K562 (cell line): Measurements from ENCODE around the gene PLAAT4. TPM values are rescaled to one million over a fixed set of nuclear protein-coding genes. Genes with fewer than 3 reads are reported as not detected.

Experiments used
- ATAC-seq: fragments of 200-7000 bp; cut with Tn5 transposase; 3 replicates; pipeline ENCODE4 v1.9.1; 2020; ENCODE audit warnings: moderate library complexity
- BruUV-seq: library from RNA; stranded (reverse); fragments of 400-500 nt; replicated peaks from 2 replicates; lab custom pipeline; 2021; lab: Mats Ljungman, UMichigan
- CTCF ChIA-PET: fragments of 300-600 bp; formaldehyde crosslinking; extraction: SDS; loops from one replicate; lab custom pipeline; 2021; ENCODE audit warnings: low intra/inter-chr PET ratio; lab: Yijun Ruan, JAX
- POLR2A ChIA-PET: fragments of 300-600, 350-650 bp; sonication (Branson Sonifier 250); formaldehyde crosslinking; extraction: SDS; loops from one replicate; lab custom pipeline; 2021; ENCODE audit warnings: antibody characterized with exemption, inconsistent platforms; lab: Yijun Ruan, JAX
- DNase-seq, 4 experiments: peaks; one replicate each; pipeline versions ENCODE4 v3.0.0 to v3.0.0-alpha.2; 2011 to 2018; ENCODE audit warnings: low spot score in 3 of 4, mixed read lengths in 3 of 4; ENCODE audit errors: extremely low read depth in 1 of 4
- FAIRE-seq: peaks from 2 replicates; lab custom pipeline; 2011; peaks lifted over from hg19 to GRCh38; lab: Jason Lieb, UNC
- H2AFZ ChIP-seq: 2 replicates; pipeline ENCODE4 v1.6.0; 2011; ENCODE audit warnings: low read depth, low read length, control low read depth, inconsistent platforms
- H3K27ac ChIP-seq: fragments of 200-600 bp; 3 replicates; pipeline ENCODE4 v1.8.0; 2011; ENCODE audit warnings: low read depth, mild to moderate bottlenecking, control low read depth, inconsistent platforms, low read length, moderate library complexity, mixed read lengths; ENCODE audit errors: extremely low read depth
- H3K27me3 ChIP-seq, 2 experiments: fragments of 300-600 bp in 1 of 2; 2 replicates in 1 of 2; 3 replicates in 1 of 2; pipeline versions ENCODE4 v1.6.0 to v1.8.0; 2011; ENCODE audit warnings: inconsistent platforms in 2 of 2, low read length in 2 of 2, mild to moderate bottlenecking in 1 of 2, mixed read lengths in 1 of 2, moderate library complexity in 1 of 2; ENCODE audit not compliant: control insufficient read depth in 2 of 2, insufficient read depth in 2 of 2
- H3K36me3 ChIP-seq: fragments of 300-600 bp; 3 replicates; pipeline ENCODE4 v1.8.0; 2011; ENCODE audit warnings: mild to moderate bottlenecking, low read length, inconsistent platforms; ENCODE audit not compliant: control insufficient read depth, insufficient read depth
- H3K4me1 ChIP-seq, 2 experiments: fragments of 200-600 bp in 1 of 2; replicated peaks in 1 of 2; 2 replicates in 1 of 2; 3 replicates in 1 of 2; pipeline versions ENCODE4 v1.5.1 to v1.8.0; 2011; ENCODE audit warnings: inconsistent platforms in 2 of 2, low read length in 2 of 2, mild to moderate bottlenecking in 1 of 2, mixed read lengths in 1 of 2, moderate library complexity in 1 of 2; ENCODE audit not compliant: control insufficient read depth in 2 of 2, insufficient read depth in 2 of 2
- H3K4me2 ChIP-seq: 2 replicates; pipeline ENCODE4 v1.6.1; 2011; ENCODE audit warnings: low read length, control low read depth, inconsistent platforms, mixed read lengths; ENCODE audit not compliant: insufficient read depth
- H3K4me3 ChIP-seq: fragments of 200-600 bp; sonication (generic), shearing (Covaris generic); 2 replicates; pipeline ENCODE4 v1.5.1; 2016; ENCODE audit warnings: control low read depth, inconsistent platforms
- H3K79me2 ChIP-seq: fragments of 200-600 bp; 3 replicates; pipeline ENCODE4 v1.8.0; 2011; ENCODE audit warnings: low read length, inconsistent platforms; ENCODE audit not compliant: control insufficient read depth, insufficient read depth
- H3K9ac ChIP-seq, 2 experiments: 2 replicates each; pipeline versions ENCODE4 v1.6.0 to v1.6.1; 2011; ENCODE audit warnings: low read depth in 2 of 2, low read length in 2 of 2, control low read depth in 1 of 2, inconsistent platforms in 1 of 2, mild to moderate bottlenecking in 1 of 2, mixed read lengths in 1 of 2; ENCODE audit not compliant: insufficient read depth in 1 of 2
- H3K9me1 ChIP-seq: one replicate; pipeline ENCODE4 v1.6.0; 2011; ENCODE audit warnings: inconsistent platforms, mild to moderate bottlenecking, low read length, moderate library complexity; ENCODE audit not compliant: control insufficient read depth, insufficient read depth
- H3K9me3 ChIP-seq: replicated peaks from 2 replicates; pipeline ENCODE4 v1.5.1; 2011; ENCODE audit warnings: low read depth, low read length, inconsistent platforms; ENCODE audit not compliant: control insufficient read depth, insufficient read depth
- H4K20me1 ChIP-seq: replicated peaks from 2 replicates; pipeline ENCODE4 v1.6.1; 2011; ENCODE audit warnings: low read length, inconsistent platforms, mixed read lengths; ENCODE audit not compliant: control insufficient read depth, insufficient read depth
- BRF2 ChIP-seq: IDR thresholded peaks from 3 replicates; pipeline ENCODE4 v1.6.1; 2011; ENCODE audit warnings: borderline replicate concordance, mild to moderate bottlenecking; ENCODE audit not compliant: insufficient read length, insufficient read depth
- CHCHD3 ChIP-seq: fragments of 250-450 bp; sonication (Bioruptor Pico); IDR thresholded peaks from 2 replicates; pipeline ENCODE4 v2.1.2; 2022; ENCODE audit warnings: mild to moderate bottlenecking
- E2F8 ChIP-seq: fragments of 450-650 bp; IDR thresholded peaks from 2 replicates; pipeline ENCODE4 v1.7.1; 2018; ENCODE audit warnings: mild to moderate bottlenecking, low read depth; ENCODE audit not compliant: partially characterized antibody
- EP400 ChIP-seq: fragments of 450-650 bp; IDR thresholded peaks from 2 replicates; pipeline ENCODE4 v1.6.1; 2017; ENCODE audit warnings: antibody characterized with exemption, mild to moderate bottlenecking, moderate library complexity
- NFATC3 ChIP-seq: fragments of 450-650 bp; IDR thresholded peaks from 2 replicates; pipeline ENCODE4 v1.6.1; 2017; ENCODE audit warnings: mild to moderate bottlenecking
- PTBP1 ChIP-seq: fragments of 200-400 bp; formaldehyde crosslinking; IDR thresholded peaks from 2 replicates; pipeline ENCODE4 v1.6.1; 2017; ENCODE audit warnings: low read depth, low read length
- SPI1 ChIP-seq: IDR thresholded peaks from 2 replicates; pipeline ENCODE4 v1.6.1; 2011; ENCODE audit warnings: low read depth, low read length, control low read depth, borderline replicate concordance
- ZBTB11 ChIP-seq, 3 experiments: fragments of 200-800 bp in 1 of 3; fragments of 250-450 bp in 1 of 3; fragments of 450-650 bp in 1 of 3; sonication (Bioruptor Pico) in 1 of 3; sonication (Bioruptor generic) in 1 of 3; formaldehyde crosslinking in 1 of 3; IDR thresholded peaks; 2 replicates each; pipeline versions ENCODE4 v1.6.1 to v1.8.0; 2016 to 2022; ENCODE audit warnings: mild to moderate bottlenecking in 2 of 3, missing genetic modification characterization in 2 of 3, missing compliant biosample characterization in 1 of 3, moderate library complexity in 1 of 3
- WGBS: fragments of 100-300 bp; shearing (Covaris generic); methylation state at CpG from one replicate; pipeline ENCODE4 v1.1.6; 2016; ENCODE audit warnings: low coverage, mixed read lengths; ENCODE audit not compliant: insufficient coverage; ENCODE audit errors: missing lambda C conversion rate; 5-methylcytosine and 5-hydroxymethylcytosine counted together
- in situ Hi-C: fragments of 300-500 bp; cut with MboI; formaldehyde crosslinking; loops from 4 replicates; pipeline ENCODE4 v1.15.0; 2018; ENCODE audit warnings: inconsistent platforms, mixed read lengths
- intact Hi-C: fragments of 100-400 bp; cut with micrococcal nuclease; formaldehyde crosslinking; loops from 2 replicates; pipeline ENCODE4 v1.14.2; 2022
- polyA plus RNA-seq, 8 experiments: library from polyadenylated mRNA; depleted of rRNA in 4 of 8; stranded (reverse) in 5 of 8; unstranded in 3 of 8; fragments of >200 nt; fragmentation: Nextera tagmentation in 2 of 8; fragmentation: Illumina TruSeq in 1 of 8; extraction: Ambion mirVana in 2 of 8; extraction: Trizol in 1 of 8; gene quantifications; 2 replicates each; pipeline versions ENCODE4 v1.2.1 to v1.2.3, GENCODE V29; 2011 to 2014; ENCODE audit warnings: inconsistent platforms in 1 of 8, missing spikeins in 1 of 8
- total RNA-seq, 7 experiments: library from RNA; depleted of rRNA in 6 of 7; stranded (reverse); fragments of >200 nt in 6 of 7; fragmentation: Illumina TruSeq in 2 of 7; extraction: Trizol in 2 of 7; gene quantifications; 2 replicates each; pipeline versions ENCODE4 v1.2.1 to v1.2.3, GENCODE V29; 2011 to 2021; ENCODE audit warnings: low replicate concordance in 1 of 7

Gene PLAAT4
- total and polyA plus RNA-seq, 9 of the 15 experiments (the other 6 are each of a cell fraction or from before 2014, with no cell fraction given): 0.54 to 3.0 (median 1.3) TPM; not detected in 1

- no peak for TF ChIP-seq E2F8
- no peak for TF ChIP-seq BRF2
- TF ChIP-seq PTBP1: no peak
- TF ChIP-seq CHCHD3 (CRISPR knock-in tag): no peak
- no peak for TF ChIP-seq EP400
These were observed 34.3 kb upstream of the PLAAT4 start (continued) for GRCh38 chr11:63502252-63502820.

- no peak for TF ChIP-seq NFATC3
- TF ChIP-seq ZBTB11 (CRISPR knock-in tag; IDR thresholded peaks at IDR 0.05): no peak
- TF ChIP-seq SPI1: peak; percentile 50; the same call in 1 of the 2 replicates
- Histone ChIP-seq H3K27me3 (no peaks in the 10 kb centered on the region), H3K4me2 (no peak overlapping the region), H3K9me3 (peaks cover 4% of the 10 kb centered on the region; the same call in 1 of the 2 replicates), H3K27ac (no peak overlapping the region), H4K20me1 (no peaks in the 10 kb centered on the region), H3K4me3 (no peak overlapping the region), H3K36me3 (no peaks in the 10 kb centered on the region), H2AFZ (peak overlapping the region; percentile 7; the same call in 1 of the 2 replicates), H3K9me1 (no peaks in the 10 kb centered on the region), H3K9ac (peak overlapping the region in 1 of 2 experiments; percentile 56; a peak in 1 of 4 replicates), H3K4me1 (peaks cover 32 to 57% of the 10 kb centered on the region in 2 experiments), H3K79me2 (no peaks in the 10 kb centered on the region)
- CTCF ChIA-PET: no interaction called here
- no peak for DNase-seq
- FAIRE-seq: no peak
- BruUV-seq: no TSS peak
- in situ Hi-C loops: no loop called here
- 39% methylated on average over 6 of the region's 6 CpGs for WGBS
- no peak for ATAC-seq
- intact Hi-C loops: no loop called here
- POLR2A ChIA-PET: no interaction called here
These were observed 33.1 kb upstream of the PLAAT4 start for GRCh38 chr11:63503492-63503891.
